H9 (cell line): ENCODE results near the gene TBC1D9. TPM values are rescaled to one million over a fixed set of nuclear protein-coding genes. Genes with fewer than 3 reads are reported as not detected.

Source experiments
- DNase-seq: peaks from one replicate; pipeline ENCODE4 v3.0.0-alpha.2; 2017
- H2AFZ ChIP-seq: one replicate; pipeline ENCODE4 v1.6.1; 2013; ENCODE audit warnings: mild to moderate bottlenecking, low read length, control low read depth, moderate library complexity
- H2AK5ac ChIP-seq: 2 replicates; pipeline ENCODE4 v1.6.1; 2013; ENCODE audit warnings: low read length, control low read depth, mixed read lengths; ENCODE audit not compliant: insufficient read length
- H2BK120ac ChIP-seq: one replicate; pipeline ENCODE4 v1.6.1; 2013; ENCODE audit warnings: low read depth, mild to moderate bottlenecking, low read length, control low read depth, inconsistent platforms; ENCODE audit not compliant: poor library complexity, severe bottlenecking
- H2BK12ac ChIP-seq: 2 replicates; pipeline ENCODE4 v1.6.1; 2013; ENCODE audit warnings: low read length, control low read depth, mixed read lengths, low read depth; ENCODE audit not compliant: insufficient read length
- H2BK15ac ChIP-seq: 2 replicates; pipeline ENCODE4 v1.6.1; 2013; ENCODE audit warnings: low read depth, low read length, control low read depth
- H2BK20ac ChIP-seq: one replicate; pipeline ENCODE4 v1.6.1; 2013; ENCODE audit warnings: low read depth, mild to moderate bottlenecking, low read length, control low read depth, inconsistent platforms; ENCODE audit not compliant: poor library complexity, severe bottlenecking
- H2BK5ac ChIP-seq: 2 replicates; pipeline ENCODE4 v1.6.1; 2013; ENCODE audit warnings: low read length, control low read depth, mixed read lengths; ENCODE audit not compliant: insufficient read length
- H3K14ac ChIP-seq: 2 replicates; pipeline ENCODE4 v1.6.1; 2013; ENCODE audit warnings: low read length, control low read depth; ENCODE audit not compliant: insufficient read depth
- H3K18ac ChIP-seq: 2 replicates; pipeline ENCODE4 v1.6.1; 2013; ENCODE audit warnings: low read depth, mild to moderate bottlenecking, mixed read lengths, low read length, control low read depth; ENCODE audit not compliant: insufficient read length
- H3K23ac ChIP-seq: 2 replicates; pipeline ENCODE4 v1.6.1; 2013; ENCODE audit warnings: low read length, control low read depth, mixed read lengths, low read depth; ENCODE audit not compliant: insufficient read length
- H3K23me2 ChIP-seq: 2 replicates; pipeline ENCODE4 v1.6.1; 2013; ENCODE audit warnings: low read depth, mild to moderate bottlenecking, mixed read lengths, low read length, control low read depth; ENCODE audit not compliant: insufficient read length, poor library complexity, severe bottlenecking
- H3K27ac ChIP-seq: 2 replicates; pipeline ENCODE4 v1.5.1; 2013; ENCODE audit warnings: low read length, control low read depth, mixed read lengths, low read depth; ENCODE audit not compliant: insufficient read length
- H3K27me3 ChIP-seq: 2 replicates; pipeline ENCODE4 v1.6.1; 2013; ENCODE audit warnings: low read length, control low read depth, inconsistent platforms; ENCODE audit not compliant: insufficient read depth
- H3K4ac ChIP-seq: 2 replicates; pipeline ENCODE4 v1.6.1; 2013; ENCODE audit warnings: low read depth, mild to moderate bottlenecking, control low read depth, inconsistent platforms, low read length, moderate library complexity
- H3K4me1 ChIP-seq: 2 replicates; pipeline ENCODE4 v1.6.1; 2013; ENCODE audit warnings: low read length, control low read depth, inconsistent platforms; ENCODE audit not compliant: insufficient read depth
- H3K4me2 ChIP-seq: 2 replicates; pipeline ENCODE4 v1.6.1; 2013; ENCODE audit warnings: low read length, control low read depth, mixed read lengths; ENCODE audit not compliant: insufficient read length, insufficient read depth
- H3K56ac ChIP-seq: 2 replicates; pipeline ENCODE4 v1.6.1; 2013; ENCODE audit warnings: low read depth, mild to moderate bottlenecking, mixed read lengths, low read length, control low read depth; ENCODE audit not compliant: insufficient read length
- H3K79me1 ChIP-seq: 2 replicates; pipeline ENCODE4 v1.6.1; 2013; ENCODE audit warnings: low read depth, mild to moderate bottlenecking, moderate library complexity, low read length, control low read depth, inconsistent platforms; ENCODE audit not compliant: insufficient read depth, poor library complexity, severe bottlenecking
- H3K79me2 ChIP-seq: 2 replicates; pipeline ENCODE4 v1.6.1; 2013; ENCODE audit warnings: low read length, control low read depth, inconsistent platforms; ENCODE audit not compliant: insufficient read depth
- H3K9ac ChIP-seq: 2 replicates; pipeline ENCODE4 v1.6.1; 2013; ENCODE audit warnings: low read length, control low read depth, mixed read lengths; ENCODE audit not compliant: insufficient read length; ENCODE audit errors: extremely low read depth
- H3K9me3 ChIP-seq: one replicate; pipeline ENCODE4 v1.6.1; 2013; ENCODE audit warnings: low read depth, low read length, inconsistent platforms; ENCODE audit not compliant: control insufficient read depth
- H3T11ph ChIP-seq: one replicate; pipeline ENCODE4 v1.6.1; 2013; ENCODE audit warnings: mild to moderate bottlenecking, low read length, control low read depth, inconsistent platforms
- H4K20me1 ChIP-seq: one replicate; pipeline ENCODE4 v1.6.1; 2013; ENCODE audit not compliant: control insufficient read depth, insufficient read length, insufficient read depth
- H4K5ac ChIP-seq: 2 replicates; pipeline ENCODE4 v1.6.1; 2013; ENCODE audit warnings: low read depth, mild to moderate bottlenecking, mixed read lengths, low read length, control low read depth; ENCODE audit not compliant: insufficient read length
- H4K8ac ChIP-seq: replicated peaks from 2 replicates; pipeline ENCODE4 v1.6.1; 2013; ENCODE audit warnings: low read length, control low read depth, mixed read lengths, low read depth; ENCODE audit not compliant: insufficient read length
- H4K91ac ChIP-seq: 2 replicates; pipeline ENCODE4 v1.6.1; 2013; ENCODE audit warnings: low read depth, mild to moderate bottlenecking, moderate library complexity, mixed read lengths, low read length, control low read depth; ENCODE audit not compliant: insufficient read length
- H3K27ac Mint-ChIP-seq, 3 experiments: 2 replicates in 2 of 3; 3 replicates in 1 of 3; pipeline ENCODE4 v1.8.0; 2020 to 2021; ENCODE audit warnings: mixed read lengths in 3 of 3, mild to moderate bottlenecking in 1 of 3, moderate library complexity in 1 of 3
- H3K27me3 Mint-ChIP-seq: 2 replicates; pipeline ENCODE4 v1.8.0; 2021; ENCODE audit warnings: low read depth, mild to moderate bottlenecking, moderate library complexity, mixed read lengths
- H3K36me3 Mint-ChIP-seq, 3 experiments: 2 replicates in 2 of 3; 3 replicates in 1 of 3; pipeline ENCODE4 v1.8.0; 2020 to 2021; ENCODE audit warnings: low read depth in 3 of 3, mixed read lengths in 3 of 3; ENCODE audit not compliant: insufficient read depth in 1 of 3
- H3K4me1 Mint-ChIP-seq, 2 experiments: 2 replicates each; pipeline ENCODE4 v1.8.0; 2020; ENCODE audit warnings: mixed read lengths in 2 of 2
- H3K4me3 Mint-ChIP-seq, 2 experiments: 2 replicates in 1 of 2; 3 replicates in 1 of 2; pipeline ENCODE4 v1.8.0; 2020 to 2021; ENCODE audit warnings: mild to moderate bottlenecking in 2 of 2, mixed read lengths in 2 of 2, moderate library complexity in 1 of 2
- H3K9me3 Mint-ChIP-seq, 2 experiments: 2 replicates in 1 of 2; 3 replicates in 1 of 2; pipeline ENCODE4 v1.8.0; 2020; ENCODE audit warnings: mild to moderate bottlenecking in 2 of 2, mixed read lengths in 2 of 2, moderate library complexity in 1 of 2
- CTCF ChIP-seq: fragments of 200-600 bp; sonication (generic); conservative IDR thresholded peaks from 3 replicates; pipeline ENCODE4 v1.8.0; 2021; ENCODE audit warnings: antibody characterized with exemption, mild to moderate bottlenecking
- WGBS: extraction: QIAGEN DNeasy Blood & Tissue Kit; methylation state at CpG from one replicate; pipeline ENCODE4 v1.1.7; 2013; ENCODE audit warnings: missing lambda C conversion rate, low lambda C conversion rate, mixed read lengths; ENCODE audit not compliant: insufficient read length; ENCODE audit errors: extremely low coverage; 5-methylcytosine and 5-hydroxymethylcytosine counted together
- total RNA-seq: library from RNA; stranded (reverse); gene quantifications from 2 replicates; pipeline ENCODE4 v1.2.1, GENCODE V29; 2021

The TBC1D9 gene
- total RNA-seq, 1 experiment from 2014 or later, result 0.63 TPM

- H3K79me2 ChIP-seq, result no peaks in the 10 kb centered on the region
- H3K23ac ChIP-seq, result no peak overlapping the region
- H4K20me1 ChIP-seq, result no peaks in the 10 kb centered on the region
- no peak overlapping the region for H3K9ac ChIP-seq
- H3K4me2 ChIP-seq, result no peak overlapping the region
- H2BK20ac ChIP-seq, result no peak overlapping the region
- no CpG with 5 or more reads among the region's 33 CpGs for WGBS
- H4K91ac ChIP-seq, result no peak overlapping the region
- no peak overlapping the region for H2AK5ac ChIP-seq
- no peak overlapping the region for H3K56ac ChIP-seq
- H3K9me3 ChIP-seq, result no peaks in the 10 kb centered on the region
- no peak overlapping the region for H4K5ac ChIP-seq
- H3K14ac ChIP-seq, result no peak overlapping the region
- H3K4me1 ChIP-seq, result no peaks in the 10 kb centered on the region
- no peaks in the 10 kb centered on the region; a peak in 1 of 7 replicates for H3K36me3 Mint-ChIP-seq
- H2BK15ac ChIP-seq, result no peak overlapping the region
- H3K27me3 Mint-ChIP-seq, result no peaks in the 10 kb centered on the region
- H3K27ac ChIP-seq, result no peak overlapping the region
- H3K23me2 ChIP-seq, result no peaks in the 10 kb centered on the region
- no peaks in the 10 kb centered on the region for H3K79me1 ChIP-seq
- no peak overlapping the region for H2BK5ac ChIP-seq
- no peak overlapping the region for H2BK12ac ChIP-seq
- peaks cover 39 to 44% of the 10 kb centered on the region in 2 experiments for H3K4me1 Mint-ChIP-seq
- H3K27me3 ChIP-seq, result no peaks in the 10 kb centered on the region
- H2AFZ ChIP-seq, result no peak overlapping the region
- H3K9me3 Mint-ChIP-seq, result no peaks in the 10 kb centered on the region
- no peak overlapping the region for H3T11ph ChIP-seq
- H3K27ac Mint-ChIP-seq, result no peak overlapping the region
- H3K18ac ChIP-seq, result no peak overlapping the region
- no peak for DNase-seq
- H2BK120ac ChIP-seq, result no peak overlapping the region
- no peak for TF ChIP-seq CTCF
- H4K8ac ChIP-seq, result no peak overlapping the region
- H3K4ac ChIP-seq, result no peak overlapping the region
- H3K4me3 Mint-ChIP-seq, result no peak overlapping the region
Measured at GRCh38 chr4:140643571-140644055, 112.6 kb downstream of the TBC1D9 start.
